WTC11 (cell line): ENCODE measurements around the gene FBXO45.

Experiments
- ATF3 ChIP-seq: sonication (generic); formaldehyde crosslinking; conservative IDR thresholded peaks from 2 replicates; pipeline ENCODE4 v1.8.1; 2022; ENCODE audit warnings: mild to moderate bottlenecking, missing genetic modification reagents
- CREM ChIP-seq: sonication (generic); formaldehyde crosslinking; IDR thresholded peaks from 2 replicates; pipeline ENCODE4 v1.8.1; 2022; ENCODE audit warnings: mild to moderate bottlenecking, missing genetic modification reagents, moderate library complexity
- CTCF ChIP-seq: fragments of 200-600 bp; IDR thresholded peaks from 2 replicates; pipeline ENCODE4 v1.8.0; 2022; ENCODE audit warnings: antibody characterized with exemption
- FOXP4 ChIP-seq: sonication (generic); formaldehyde crosslinking; IDR thresholded peaks from 2 replicates; pipeline ENCODE4 v1.8.0; 2022; ENCODE audit warnings: mild to moderate bottlenecking, missing genetic modification reagents
- IRF1 ChIP-seq: sonication (generic); formaldehyde crosslinking; IDR thresholded peaks from 2 replicates; pipeline ENCODE4 v1.8.0; 2023; ENCODE audit warnings: missing genetic modification reagents
- NR3C1 ChIP-seq: sonication (generic); formaldehyde crosslinking; conservative IDR thresholded peaks from 2 replicates; pipeline ENCODE4 v1.8.1; 2023; ENCODE audit warnings: low read depth, mild to moderate bottlenecking, missing genetic modification reagents
- TP53 ChIP-seq: sonication (generic); formaldehyde crosslinking; IDR thresholded peaks from 2 replicates; pipeline ENCODE4 v1.8.1; 2023; ENCODE audit warnings: mild to moderate bottlenecking, missing genetic modification reagents

DNA sequence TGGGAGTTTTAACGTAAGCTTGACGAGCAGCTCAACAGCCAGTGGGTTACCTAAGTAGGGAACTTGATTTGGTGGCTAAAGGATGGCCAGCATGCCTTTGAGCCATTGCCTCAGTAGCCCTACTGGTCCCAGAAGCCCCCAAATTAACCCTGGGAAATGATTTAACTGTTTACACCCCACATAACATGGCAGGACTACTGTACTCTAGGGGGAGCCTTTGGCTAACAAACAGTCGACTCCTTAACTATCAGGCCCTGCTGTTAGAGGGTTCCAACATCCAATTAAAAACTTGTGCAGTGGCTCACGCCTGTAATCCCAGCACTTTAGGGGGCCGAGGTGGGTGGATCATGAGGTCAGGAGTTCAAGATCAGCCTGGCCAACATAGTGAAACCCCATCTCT, 43.9 kb upstream of the FBXO45 start:
- no peak for TF ChIP-seq FOXP4 (CRISPR knock-in tag)
- no peak for TF ChIP-seq CREM (CRISPR knock-in tag)
- TF ChIP-seq CTCF: no peak
- no peak for TF ChIP-seq IRF1 (CRISPR knock-in tag)
- no peak for TF ChIP-seq NR3C1
- TF ChIP-seq TP53: no peak
- TF ChIP-seq ATF3 (CRISPR knock-in tag): no peak
